ENCODE data around the gene TMPRSS13.
A peak's percentile ranks its signal among the peaks of the same experiment; 100 is the strongest.

TMPRSS13 gene

DNA sequence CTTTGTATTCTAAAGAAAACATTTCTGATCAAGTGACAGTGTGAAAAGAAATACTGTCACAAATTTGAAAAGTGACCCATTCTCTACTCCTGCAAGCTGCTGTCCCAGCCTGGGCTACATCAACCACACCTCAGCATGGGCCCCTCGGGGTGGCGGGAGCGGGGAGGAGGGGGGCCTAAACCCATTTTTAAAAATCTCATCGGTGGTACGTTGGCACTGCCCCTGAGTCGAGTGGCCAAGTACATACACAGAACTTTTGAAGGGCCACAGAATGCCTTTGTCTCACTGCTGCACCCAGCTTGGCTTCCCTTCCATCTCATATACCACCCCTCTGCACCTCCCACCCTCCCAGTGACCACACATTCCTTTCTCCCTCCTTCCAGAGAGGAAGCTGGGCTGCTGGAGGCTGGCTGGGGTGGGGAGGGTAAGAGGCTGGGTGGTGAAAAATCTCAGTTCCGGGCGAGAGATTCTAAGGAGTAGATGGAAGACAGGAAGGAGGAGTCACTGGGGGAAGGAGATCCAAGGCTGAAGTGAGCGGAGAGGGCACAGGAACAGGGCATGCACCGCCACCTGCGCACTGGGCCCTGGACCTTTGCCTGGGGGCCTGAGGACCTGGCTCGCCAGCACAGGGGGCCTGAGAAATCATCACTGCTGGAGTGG lies 73.9 kb downstream of the TMPRSS13 start:
- no peak for DNase-seq (ENCODE audit: low read depth in 2 of 2)

- DNase-seq (ENCODE audit: low read depth in 2 of 2) = no peak
These were observed 76.9 kb downstream of the TMPRSS13 start for GRCh38 chr11:117852309-117852708.

DNA sequence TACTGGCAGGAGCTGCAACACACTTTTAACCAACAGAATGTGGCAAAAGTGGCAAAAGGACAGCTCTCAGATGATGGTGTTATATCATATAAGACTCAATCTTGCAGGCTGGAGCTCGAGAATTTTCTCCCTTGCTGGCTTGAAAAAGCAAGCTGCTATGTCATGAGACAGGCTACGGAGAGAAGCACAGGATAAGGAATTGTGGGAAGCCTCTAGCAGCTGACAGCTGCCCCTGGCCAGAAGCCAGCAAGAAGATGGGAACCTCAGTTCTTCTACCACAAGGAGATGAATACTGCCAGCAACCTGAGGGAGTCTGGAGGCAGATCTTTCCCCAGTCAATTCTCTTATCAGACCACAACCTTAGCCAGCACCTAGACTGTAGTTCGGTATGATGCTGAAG lies 77.3 kb downstream of the TMPRSS13 start:
- no peak for DNase-seq (ENCODE audit: low read depth in 2 of 2)

DNA sequence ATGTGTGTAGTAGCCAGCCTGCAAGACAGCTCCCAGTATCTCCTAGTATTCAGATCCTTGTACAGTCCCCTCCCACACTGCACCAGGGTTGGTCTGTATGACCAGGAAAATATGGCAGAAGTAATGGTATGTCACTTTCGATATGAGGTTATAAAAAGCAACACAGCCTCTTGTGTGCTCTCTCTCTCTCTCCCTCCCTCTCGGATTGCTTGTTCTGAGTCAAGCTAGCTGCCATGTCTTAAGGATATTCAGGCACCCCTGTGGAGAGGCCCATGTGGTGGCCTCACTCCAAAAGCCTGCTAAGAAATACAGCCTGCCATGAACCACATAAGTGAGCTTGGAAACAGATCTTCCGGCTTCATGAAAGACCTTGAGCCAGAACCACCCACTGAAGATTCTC lies 78.1 kb downstream of the TMPRSS13 start:
- DNase-seq (ENCODE audit: low read depth in 2 of 2) = peak; percentile 47 to 50
